ENCODE measurements around the gene MYH10. TPM values are rescaled to one million over a fixed set of nuclear protein-coding genes. Genes with fewer than 3 reads are reported as not detected.

The MYH10 gene
- total RNA-seq, 1 experiment from 2014 or later = 1.6 TPM

GRCh38 chr17:8651013-8651412 lies 20.5 kb upstream of the MYH10 start:
- BruUV-seq (replicated peaks) = no TSS peak

GRCh38 chr17:8650119-8650499 lies 19.6 kb upstream of the MYH10 start:
- Histone ChIP-seq H3K4me3 (no peak overlapping the region), H3K27me3 (ENCODE audit: insufficient read depth, low read depth) (peaks cover 58% of the 10 kb centered on the region), H3K27ac (no peak overlapping the region), H3K4me1 (replicated peaks; ENCODE audit: insufficient read depth) (no peaks in the 10 kb centered on the region), H3K79me2 (ENCODE audit: low read depth) (no peaks in the 10 kb centered on the region), H3K36me3 (ENCODE audit: low read depth) (no peaks in the 10 kb centered on the region), H3K9me2 (ENCODE audit: insufficient read depth) (no peaks in the 10 kb centered on the region), H2AFZ (no peak overlapping the region), H3K4me2 (no peak overlapping the region), H3K9me3 (ENCODE audit: insufficient read depth, low read depth) (no peaks in the 10 kb centered on the region), H3F3A (ENCODE audit: insufficient read depth, low read depth) (no peaks in the 10 kb centered on the region), H4K20me1 (ENCODE audit: insufficient read depth) (no peaks in the 10 kb centered on the region)
- no TSS peak for BruUV-seq (replicated peaks)
- POLR2A ChIA-PET (ENCODE audit: unreplicated experiment) = no interaction called here
- CTCF ChIA-PET = no interaction called here
- intact Hi-C loops (cut with micrococcal nuclease; ENCODE audit: unreplicated experiment) = no loop called here
- no peak for TF ChIP-seq CTCF (conservative IDR thresholded peaks at IDR 0.05)
- no peak for TF ChIP-seq EZH2 (IDR thresholded peaks at IDR 0.05; ENCODE audit: low read depth)
- DNase-seq = no peak

More at GRCh38 chr17:8651013-8651412, 20.5 kb upstream of the MYH10 start:
- Histone ChIP-seq H4K20me1 (ENCODE audit: insufficient read depth) (no peaks in the 10 kb centered on the region), H3K27ac (no peak overlapping the region), H3K36me3 (ENCODE audit: low read depth) (no peaks in the 10 kb centered on the region), H2AFZ (no peak overlapping the region), H3K4me2 (no peak overlapping the region), H3K4me3 (no peak overlapping the region), H3K4me1 (replicated peaks; ENCODE audit: insufficient read depth) (no peaks in the 10 kb centered on the region), H3K9me2 (ENCODE audit: insufficient read depth) (no peaks in the 10 kb centered on the region), H3K9me3 (ENCODE audit: insufficient read depth, low read depth) (no peaks in the 10 kb centered on the region), H3K27me3 (ENCODE audit: insufficient read depth, low read depth) (peaks cover 58% of the 10 kb centered on the region), H3K79me2 (ENCODE audit: low read depth) (no peaks in the 10 kb centered on the region), H3F3A (ENCODE audit: insufficient read depth, low read depth) (no peaks in the 10 kb centered on the region)
- no peak for DNase-seq
- POLR2A ChIA-PET (ENCODE audit: unreplicated experiment) = no interaction called here
- no peak for TF ChIP-seq EZH2 (IDR thresholded peaks at IDR 0.05; ENCODE audit: low read depth)
- no peak for TF ChIP-seq CTCF (conservative IDR thresholded peaks at IDR 0.05)
- intact Hi-C loops (cut with micrococcal nuclease; ENCODE audit: unreplicated experiment) = no loop called here
- CTCF ChIA-PET = no interaction called here

- H3F3A ChIP-seq (ENCODE audit: insufficient read depth, low read depth) = no peaks in the 10 kb centered on the region
- BruUV-seq (replicated peaks) = no TSS peak
- no peaks in the 10 kb centered on the region for H3K36me3 ChIP-seq (ENCODE audit: low read depth)
- H3K4me2 ChIP-seq = no peak overlapping the region
- ChIA-PET POLR2A (ENCODE audit: unreplicated experiment) (no interaction called here), CTCF (no interaction called here)
- TF ChIP-seq CTCF (conservative IDR thresholded peaks at IDR 0.05) = no peak
- TF ChIP-seq EZH2 (IDR thresholded peaks at IDR 0.05; ENCODE audit: low read depth) = no peak
- no peaks in the 10 kb centered on the region for H3K4me1 ChIP-seq (replicated peaks; ENCODE audit: insufficient read depth)
- intact Hi-C loops (cut with micrococcal nuclease; ENCODE audit: unreplicated experiment) = no loop called here
- no peak overlapping the region for H3K4me3 ChIP-seq
- no peaks in the 10 kb centered on the region for H3K9me3 ChIP-seq (ENCODE audit: insufficient read depth, low read depth)
- peaks cover 63% of the 10 kb centered on the region for H3K27me3 ChIP-seq (ENCODE audit: insufficient read depth, low read depth)
- H3K27ac ChIP-seq = no peak overlapping the region
- H3K9me2 ChIP-seq (ENCODE audit: insufficient read depth) = no peaks in the 10 kb centered on the region
- DNase-seq = no peak
- H2AFZ ChIP-seq = no peak overlapping the region
- H4K20me1 ChIP-seq (ENCODE audit: insufficient read depth) = no peaks in the 10 kb centered on the region
- H3K79me2 ChIP-seq (ENCODE audit: low read depth) = no peaks in the 10 kb centered on the region
These were observed 18.9 kb upstream of the MYH10 start for GRCh38 chr17:8649157-8650118.

All from PC-9 (cell line).